Activated T-cell treated with anti-CD3 and anti-CD28 coated beads for 24 hours (primary cell): ENCODE data around the gene HOMER3.
A peak's percentile ranks its signal among the peaks of the same experiment; 100 is the strongest.

ENCODE experiments used
- DNase-seq: peaks from one replicate; pipeline ENCODE4 v3.0.0-alpha.2; 2020; ENCODE audit warnings: low read depth

The HOMER3 gene

DNA sequence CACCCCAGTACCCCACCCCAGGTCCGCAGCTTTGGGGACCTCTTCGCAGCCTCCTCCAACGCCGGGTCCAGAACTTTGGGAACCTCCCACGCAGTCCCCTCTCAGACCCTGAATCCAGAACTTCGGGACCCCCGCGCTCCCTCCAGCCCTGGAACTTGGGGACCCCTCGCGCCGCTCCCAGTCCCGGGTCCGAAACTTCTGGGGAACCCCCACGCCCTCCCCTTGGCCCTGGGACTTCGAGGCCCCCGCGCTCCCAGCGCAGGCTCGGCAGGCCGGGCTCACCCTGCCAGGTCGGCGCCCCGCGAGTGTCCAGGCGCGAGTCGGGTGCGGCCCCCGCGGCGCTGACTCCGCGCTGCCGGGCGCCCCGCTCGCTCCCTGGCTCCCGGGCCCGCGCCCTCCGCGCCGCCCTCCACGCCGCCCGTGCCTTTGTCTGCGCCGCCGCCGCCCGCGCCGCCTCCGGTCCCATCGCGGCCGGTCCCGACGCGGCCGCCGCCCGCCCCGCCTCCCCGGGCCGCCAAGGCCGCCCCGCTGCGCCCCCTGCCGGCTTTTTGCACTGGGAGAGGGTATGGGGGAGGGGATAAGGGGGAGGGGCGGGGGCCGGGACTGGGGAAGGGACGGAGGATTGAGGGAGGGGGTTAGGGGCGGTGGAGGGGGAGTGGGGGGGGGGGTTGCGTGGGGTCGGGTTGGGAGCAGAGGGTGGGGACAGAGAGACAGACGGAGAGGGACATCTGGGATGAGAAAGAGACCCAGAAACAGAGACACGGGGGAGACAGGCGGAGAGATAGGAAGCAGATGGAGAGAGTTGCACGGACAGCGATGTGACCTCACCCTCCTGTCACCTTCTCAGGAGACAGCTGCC lies at the start of gene HOMER3:
Gene HOMER3, minus strand, starts transcription at position 449 of the 859 bp plus-strand sequence. CDS start 2,235 bp downstream, outside the sequence.
- DNase-seq: peak; percentile 58

GRCh38 chr19:18990128-18990708 lies 49.2 kb upstream of the HOMER3 start:
- DNase-seq: no peak

- no peak for DNase-seq
Measured at GRCh38 chr19:18989316-18989715, 48.3 kb upstream of the HOMER3 start.

GRCh38 chr19:18987456-18987855 lies 46.4 kb upstream of the HOMER3 start:
- no peak for DNase-seq

- no peak for DNase-seq
Measured at GRCh38 chr19:18985257-18985656, 44.2 kb upstream of the HOMER3 start.

DNA sequence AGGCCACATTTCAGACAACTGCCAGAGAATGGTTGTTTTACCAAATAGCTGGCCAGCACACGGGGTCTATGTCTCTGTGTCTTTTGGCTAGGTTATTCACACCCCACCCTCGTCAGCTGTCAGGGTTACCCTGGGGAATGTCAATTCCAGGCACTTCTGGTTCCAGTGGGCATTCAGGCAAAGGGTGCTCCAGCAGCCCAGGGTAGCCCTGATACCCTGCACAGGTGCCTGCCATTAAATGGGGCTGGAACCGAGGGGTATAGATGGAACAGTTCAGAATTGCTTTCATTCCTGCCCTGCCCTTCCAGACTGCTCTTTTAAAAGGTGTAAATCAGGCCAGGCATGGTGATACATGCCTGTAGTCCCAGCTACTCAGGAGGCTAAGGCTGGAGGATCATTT lies 43.2 kb upstream of the HOMER3 start:
- DNase-seq: no peak

DNA sequence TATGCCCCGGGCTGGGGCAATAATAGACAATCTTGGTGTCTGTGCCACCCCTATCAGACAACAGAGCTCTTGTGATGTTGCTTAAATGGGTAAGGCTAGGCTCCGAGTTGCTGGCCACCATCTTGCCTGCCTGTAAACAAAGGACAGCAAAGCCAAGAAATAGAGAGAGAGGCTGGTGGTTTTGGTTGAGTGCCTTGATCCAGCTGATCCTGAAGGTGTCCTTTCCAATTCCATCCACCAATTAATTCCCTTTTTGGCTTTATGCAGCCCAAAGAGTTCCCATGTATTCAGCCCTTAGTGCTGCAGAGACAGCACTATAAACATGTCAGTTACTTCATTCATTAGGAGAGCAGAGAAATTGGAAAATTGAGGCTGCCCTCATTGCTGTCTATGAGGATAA lies 41.7 kb upstream of the HOMER3 start:
- no peak for DNase-seq

- no peak for DNase-seq
Measured at GRCh38 chr19:18980432-18981020, 39.5 kb upstream of the HOMER3 start.

DNA sequence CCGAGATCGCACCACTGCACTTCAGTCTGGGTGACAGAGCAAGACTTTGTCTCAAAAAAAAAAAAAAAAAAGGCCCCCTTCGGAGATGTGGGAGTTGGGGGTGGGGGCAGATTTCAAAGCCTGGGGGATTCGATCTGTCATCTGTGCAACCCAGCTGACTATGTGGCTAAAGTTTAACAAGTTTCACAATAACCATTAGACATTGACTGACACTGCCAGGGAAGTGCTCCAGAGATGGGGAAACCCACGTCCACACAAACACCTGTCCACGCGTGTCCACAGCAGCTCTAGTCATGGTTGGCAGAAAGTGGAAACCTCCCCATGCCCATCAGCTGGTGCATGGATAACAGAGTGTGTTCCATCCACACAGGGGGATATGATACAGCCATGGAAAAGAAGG lies 37.6 kb upstream of the HOMER3 start:
- DNase-seq: no peak

DNA sequence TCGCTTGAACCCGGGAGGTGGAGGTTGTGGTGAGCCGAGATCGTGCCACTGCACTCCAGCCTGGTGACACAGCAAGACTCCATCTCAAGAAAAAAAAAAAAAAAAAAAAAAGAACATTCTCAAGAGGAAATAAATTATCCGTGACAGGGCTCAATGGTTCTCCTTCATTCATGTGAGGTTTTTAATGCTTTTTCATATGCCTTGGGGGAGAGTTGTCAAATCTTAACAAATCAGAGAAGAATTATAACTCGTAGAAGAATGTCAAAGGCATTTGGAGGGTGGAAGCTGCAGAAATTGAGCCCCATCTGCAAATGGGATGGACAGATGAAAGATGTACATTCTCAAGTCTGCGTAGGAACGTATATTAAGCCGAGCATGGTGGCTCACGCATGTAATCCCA lies 34.9 kb upstream of the HOMER3 start:
- no peak for DNase-seq

DNA sequence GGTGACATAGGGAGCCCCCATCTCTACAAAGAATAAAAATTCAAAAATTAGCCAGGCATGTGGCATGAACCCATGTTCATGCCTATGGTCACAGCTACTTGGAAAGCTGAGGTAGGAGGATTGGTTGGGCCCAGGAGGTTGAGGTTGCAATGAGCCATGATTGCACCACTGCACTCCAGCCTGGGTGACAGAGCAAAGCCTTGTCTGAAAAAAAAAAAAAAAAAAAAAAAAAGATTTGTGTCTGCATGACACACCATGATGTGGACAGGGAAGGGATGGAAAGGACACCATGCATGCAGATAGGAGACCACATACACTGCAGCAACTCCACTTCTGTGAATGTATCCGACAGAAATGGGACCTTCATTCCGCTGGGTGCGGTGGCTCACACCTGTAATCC lies 34.0 kb upstream of the HOMER3 start:
- DNase-seq: no peak

DNA sequence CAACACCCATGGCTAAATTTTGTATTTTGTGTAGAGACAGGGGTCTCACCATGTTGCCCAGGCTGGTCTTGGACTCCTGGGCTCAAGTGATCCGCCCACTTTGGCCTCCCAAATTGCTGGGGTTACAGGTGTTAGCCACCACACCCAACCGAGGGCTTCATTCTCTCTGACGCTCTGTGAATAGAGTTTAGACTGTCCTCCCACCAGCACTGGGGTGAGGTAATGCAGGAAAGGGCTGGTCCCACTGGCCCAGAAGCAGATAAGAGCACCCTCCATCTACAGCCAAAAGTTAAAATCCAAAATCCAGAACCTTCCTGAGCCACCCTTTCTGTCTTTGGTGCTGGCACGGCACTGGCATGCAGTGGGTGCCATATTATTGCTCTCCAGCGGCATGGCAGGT lies 31.8 kb upstream of the HOMER3 start:
- no peak for DNase-seq

- DNase-seq: no peak
Measured at GRCh38 chr19:18972301-18972811, 31.3 kb upstream of the HOMER3 start.

DNA sequence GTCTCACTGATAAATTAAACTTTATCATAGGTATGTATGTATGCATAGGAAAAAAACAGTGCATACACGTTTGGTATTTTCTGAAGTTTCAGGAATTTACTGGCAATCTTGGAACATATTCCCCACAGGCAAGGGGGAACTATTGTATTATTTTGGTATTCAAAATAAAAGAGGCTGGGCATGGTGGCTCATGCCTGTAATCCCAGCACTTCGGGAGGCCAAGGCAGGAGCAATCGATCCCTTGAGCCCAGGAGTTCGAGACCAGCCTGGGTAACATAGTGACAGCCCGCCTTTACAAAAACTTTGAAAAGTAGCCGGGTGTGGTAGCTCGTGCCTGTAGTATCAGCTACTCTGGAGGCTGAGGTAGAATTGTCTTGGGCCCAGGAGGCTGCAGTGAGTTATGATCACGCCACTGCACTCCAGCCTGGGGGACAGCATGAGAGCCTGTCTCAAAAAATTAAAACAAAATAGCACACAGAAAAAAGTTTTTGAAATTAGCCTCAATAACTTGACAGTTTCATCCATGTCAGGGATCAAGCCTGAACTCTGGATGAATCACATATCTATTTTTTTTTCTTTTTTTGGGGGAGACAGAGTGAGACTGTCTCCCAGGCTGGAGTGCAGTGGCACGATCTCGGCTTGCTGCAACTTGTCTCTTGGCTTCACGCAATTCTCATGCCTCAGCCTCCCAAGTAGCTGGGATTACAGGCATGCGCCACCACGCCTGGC lies 29.1 kb upstream of the HOMER3 start:
- DNase-seq: no peak

- no peak for DNase-seq
Measured at GRCh38 chr19:18967358-18968146, 26.5 kb upstream of the HOMER3 start.

- no peak for DNase-seq
Measured at GRCh38 chr19:18966307-18966706, 25.3 kb upstream of the HOMER3 start.

DNA sequence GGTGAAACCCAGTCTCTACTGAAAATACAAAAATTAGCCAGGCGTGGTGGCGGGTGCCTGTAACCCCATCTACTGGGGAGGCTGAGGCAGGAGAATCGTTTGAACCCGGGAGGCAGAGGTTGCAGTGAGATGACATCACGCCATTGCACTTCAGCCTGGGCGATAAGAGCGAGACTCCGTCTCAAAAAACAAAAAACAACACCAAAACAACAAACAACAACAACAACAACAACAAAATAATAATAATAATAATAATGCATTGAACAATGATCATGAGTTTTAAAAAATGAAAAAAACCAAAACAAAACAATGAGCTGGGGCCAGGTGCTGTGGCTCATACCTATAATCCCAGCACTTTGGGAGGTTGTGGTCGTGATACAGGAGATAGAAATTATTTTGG lies 23.1 kb upstream of the HOMER3 start:
- no peak for DNase-seq

- no peak for DNase-seq
Measured at GRCh38 chr19:18961767-18962620, 21.0 kb upstream of the HOMER3 start.

DNA sequence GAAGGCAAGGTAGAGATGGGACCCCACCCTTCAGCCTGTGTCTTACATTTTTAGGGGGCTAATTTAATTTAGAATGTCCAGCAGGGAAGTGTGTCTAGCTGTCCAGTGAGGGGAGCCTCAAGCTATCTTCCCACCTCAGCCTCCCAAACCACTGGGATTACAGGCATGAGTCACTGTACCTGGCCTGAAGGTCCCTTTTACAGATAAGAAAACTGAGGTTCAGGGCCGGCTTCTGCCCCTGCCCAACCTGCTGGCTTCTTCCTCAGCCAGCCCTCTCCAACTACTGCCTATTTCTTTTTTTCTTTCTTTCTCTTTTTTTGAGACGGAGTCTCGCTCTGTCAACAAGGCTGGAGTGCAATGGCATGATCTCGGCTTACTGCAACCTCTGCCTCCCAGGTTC lies 19.4 kb upstream of the HOMER3 start:
- DNase-seq: no peak

DNA sequence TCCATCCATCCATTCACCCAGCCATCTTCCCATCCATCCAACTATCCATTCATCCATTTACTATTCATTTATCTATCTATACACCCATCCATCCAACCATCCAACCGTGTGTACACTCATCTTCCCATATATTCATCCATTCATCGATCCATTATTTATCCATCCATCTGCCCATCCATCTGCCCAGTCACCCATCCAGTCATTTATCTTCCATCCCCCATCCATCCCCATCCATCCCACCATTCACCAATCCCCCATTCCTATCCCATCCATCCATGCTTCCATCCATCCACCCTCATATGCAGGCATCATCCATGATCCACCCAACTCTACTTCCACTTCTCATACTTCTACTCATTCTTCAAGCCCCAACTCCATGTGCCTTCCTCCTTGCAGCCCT lies 14.0 kb upstream of the HOMER3 start:
- DNase-seq: no peak

- DNase-seq: no peak
Measured at GRCh38 chr19:18954094-18954493, 13.1 kb upstream of the HOMER3 start.
